D721Med (cell line): Measurements from ENCODE around the gene GRIN2A.

Experiments
- DNase-seq: peaks from one replicate; pipeline ENCODE4 v3.0.0; 2011; ENCODE audit warnings: low spot score; ENCODE audit not compliant: insufficient read length
- FAIRE-seq: peaks from 2 replicates; lab custom pipeline; 2011; peaks lifted over from hg19 to GRCh38; lab: Jason Lieb, UNC
- TF ChIP-seq, protein P1 (sequence below): IDR thresholded peaks from 2 replicates; pipeline ENCODE4 v1.5.1; 2012; ENCODE audit warnings: mild to moderate bottlenecking, control low read depth; ENCODE audit not compliant: insufficient read depth; ENCODE audit errors: missing control alignments

The GRIN2A gene

GRCh38 chr16:9739301-9739700 lies 442.9 kb downstream of the GRIN2A start:
- DNase-seq: no peak
- TF ChIP-seq, protein P1, sequence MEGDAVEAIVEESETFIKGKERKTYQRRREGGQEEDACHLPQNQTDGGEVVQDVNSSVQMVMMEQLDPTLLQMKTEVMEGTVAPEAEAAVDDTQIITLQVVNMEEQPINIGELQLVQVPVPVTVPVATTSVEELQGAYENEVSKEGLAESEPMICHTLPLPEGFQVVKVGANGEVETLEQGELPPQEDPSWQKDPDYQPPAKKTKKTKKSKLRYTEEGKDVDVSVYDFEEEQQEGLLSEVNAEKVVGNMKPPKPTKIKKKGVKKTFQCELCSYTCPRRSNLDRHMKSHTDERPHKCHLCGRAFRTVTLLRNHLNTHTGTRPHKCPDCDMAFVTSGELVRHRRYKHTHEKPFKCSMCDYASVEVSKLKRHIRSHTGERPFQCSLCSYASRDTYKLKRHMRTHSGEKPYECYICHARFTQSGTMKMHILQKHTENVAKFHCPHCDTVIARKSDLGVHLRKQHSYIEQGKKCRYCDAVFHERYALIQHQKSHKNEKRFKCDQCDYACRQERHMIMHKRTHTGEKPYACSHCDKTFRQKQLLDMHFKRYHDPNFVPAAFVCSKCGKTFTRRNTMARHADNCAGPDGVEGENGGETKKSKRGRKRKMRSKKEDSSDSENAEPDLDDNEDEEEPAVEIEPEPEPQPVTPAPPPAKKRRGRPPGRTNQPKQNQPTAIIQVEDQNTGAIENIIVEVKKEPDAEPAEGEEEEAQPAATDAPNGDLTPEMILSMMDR: no peak
- no peak for FAIRE-seq

DNA sequence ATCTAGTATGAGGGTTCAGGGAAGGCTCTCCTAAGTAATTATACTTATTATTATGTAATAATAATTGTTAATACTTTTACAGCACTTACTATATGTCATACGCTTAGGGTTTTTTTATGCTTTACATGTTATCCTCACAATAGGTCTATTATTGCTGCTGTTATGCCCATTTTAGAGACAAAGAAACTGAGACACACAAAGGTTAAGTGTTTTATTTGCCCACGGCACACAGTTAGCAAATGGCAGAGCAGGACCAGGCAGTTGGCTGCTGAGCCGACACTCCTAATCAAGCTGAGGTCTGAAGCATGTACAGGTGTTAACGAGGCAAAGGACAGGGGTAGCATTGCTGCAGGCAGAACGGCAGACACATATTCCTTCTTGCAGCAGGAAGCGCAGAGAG lies 443.5 kb downstream of the GRIN2A start:
- FAIRE-seq: no peak
- TF ChIP-seq, protein P1: no peak
- no peak for DNase-seq

GRCh38 chr16:9736547-9736946 lies 445.7 kb downstream of the GRIN2A start:
- no peak for DNase-seq

DNA sequence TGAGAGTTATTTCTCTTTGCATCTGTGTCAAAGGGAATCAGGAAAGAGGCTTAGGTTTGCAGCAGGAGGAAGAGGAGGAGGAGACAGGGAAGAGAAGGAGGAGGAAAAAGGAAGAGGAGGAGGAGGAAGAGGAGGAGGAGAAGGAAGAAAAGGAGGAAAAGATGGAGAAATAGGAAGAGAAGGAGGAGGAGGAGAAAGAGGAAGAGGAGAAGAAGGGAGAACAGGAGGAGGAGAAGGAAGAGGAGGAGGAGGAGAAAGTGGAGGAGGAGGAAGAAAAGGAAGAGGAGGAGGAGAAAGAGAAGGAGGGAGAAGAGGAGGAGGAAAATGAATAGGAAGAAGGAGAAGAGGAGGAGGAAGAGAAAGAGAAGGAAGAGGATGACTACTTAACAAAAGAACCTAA lies 459.1 kb downstream of the GRIN2A start:
- DNase-seq: no peak
- no peak for FAIRE-seq
- TF ChIP-seq, protein P1: no peak

More at GRCh38 chr16:9736547-9736946, 445.7 kb downstream of the GRIN2A start:
- FAIRE-seq: no peak
- TF ChIP-seq, protein P1: no peak

- DNase-seq: no peak
- TF ChIP-seq, protein P1: no peak
- FAIRE-seq: no peak
These were observed 468.3 kb downstream of the GRIN2A start for GRCh38 chr16:9713907-9714306.

- DNase-seq (no peak), FAIRE-seq (no peak)
- TF ChIP-seq, protein P1: no peak
These were observed 469.1 kb downstream of the GRIN2A start for GRCh38 chr16:9713156-9713555.

GRCh38 chr16:9708972-9709620 lies 473.1 kb downstream of the GRIN2A start:
- FAIRE-seq (no peak), DNase-seq (no peak)
- TF ChIP-seq, protein P1: no peak
